Ascending aorta (tissue), 2 donors: ENCODE measurements around the gene AK8. TPM values are rescaled to one million over a fixed set of nuclear protein-coding genes. Genes with fewer than 3 reads are reported as not detected.

Experiments
- DNase-seq, 2 donors: peaks; one replicate each; pipeline ENCODE4 v3.0.0-alpha.2; 2019; ENCODE audit warnings: low spot score in 2 of 2
- H3K27ac ChIP-seq, 2 donors: fragments of 200-600 bp; sonication (generic); one replicate each; pipeline ENCODE4 v1.5.1; 2016 to 2017; ENCODE audit warnings: mild to moderate bottlenecking in 1 of 2
- H3K27me3 ChIP-seq: fragments of 200-600 bp; sonication (generic); one replicate; pipeline ENCODE4 v1.5.1; 2017
- H3K36me3 ChIP-seq, 2 donors: fragments of 200-600 bp; sonication (generic); one replicate each; pipeline ENCODE4 v1.5.1; 2016
- H3K4me1 ChIP-seq, 2 donors: fragments of 200-600 bp; sonication (generic); one replicate each; pipeline ENCODE4 v1.5.1; 2016 to 2017; ENCODE audit warnings: mild to moderate bottlenecking in 1 of 2
- H3K4me3 ChIP-seq, 2 donors: fragments of 200-600 bp; sonication (generic); one replicate each; pipeline ENCODE4 v1.5.1; 2016 to 2017; ENCODE audit warnings: mild to moderate bottlenecking in 1 of 2
- H3K9me3 ChIP-seq, 2 donors: fragments of 200-600 bp; sonication (generic); one replicate each; pipeline ENCODE4 v1.5.1; 2016
- intact Hi-C: fragments of 100-400 bp; cut with DNase I; formaldehyde crosslinking; loops from one replicate; pipeline ENCODE4 v1.15.1; 2023
- total RNA-seq: library from RNA; depleted of rRNA; stranded (reverse); fragments of >200 nt; gene quantifications from one replicate; pipeline ENCODE4 v1.1.0, GENCODE V29; 2016
- TF ChIP-seq, protein P1 (sequence below), 3 experiments: fragments of 200-600 bp in 2 of 3; fragments of 450-650 bp in 1 of 3; sonication (generic) in 2 of 3; IDR thresholded peaks; one replicate each; pipeline ENCODE4 v1.5.1; 2016 to 2019; ENCODE audit warnings: antibody characterized with exemption in 3 of 3, mild to moderate bottlenecking in 1 of 3, moderate library complexity in 1 of 3

The AK8 gene
- total RNA-seq, 1 donor from 2014 or later = not detected

DNA sequence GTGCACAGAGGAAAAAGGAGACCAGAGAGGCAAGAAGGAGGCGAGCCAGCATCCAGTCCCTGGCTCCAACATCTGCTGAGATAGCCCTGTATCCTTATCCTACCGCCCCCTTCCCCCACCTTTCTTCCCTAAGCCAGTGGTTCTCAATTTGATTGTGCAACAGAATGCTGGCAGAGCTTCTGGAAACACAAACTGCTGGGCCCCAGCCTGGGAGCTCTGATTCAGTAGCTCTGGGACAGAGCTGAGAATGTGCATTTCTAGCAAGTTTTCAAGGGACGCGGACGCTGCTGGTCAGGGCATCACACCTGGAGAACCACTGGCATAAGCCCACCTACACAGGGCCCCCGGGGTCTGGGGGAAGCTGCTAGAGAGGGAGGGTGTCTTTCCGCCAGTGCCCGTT lies 21.1 kb downstream of the AK8 start:
- H3K4me1 ChIP-seq = no peaks in the 10 kb centered on the region
- intact Hi-C loops = no loop called here
- H3K9me3 ChIP-seq = no peaks in the 10 kb centered on the region
- no peak overlapping the region for H3K4me3 ChIP-seq
- DNase-seq = no peak
- H3K36me3 ChIP-seq = no peaks in the 10 kb centered on the region
- no peak overlapping the region for H3K27ac ChIP-seq
- H3K27me3 ChIP-seq = no peaks in the 10 kb centered on the region
- TF ChIP-seq, protein P1, sequence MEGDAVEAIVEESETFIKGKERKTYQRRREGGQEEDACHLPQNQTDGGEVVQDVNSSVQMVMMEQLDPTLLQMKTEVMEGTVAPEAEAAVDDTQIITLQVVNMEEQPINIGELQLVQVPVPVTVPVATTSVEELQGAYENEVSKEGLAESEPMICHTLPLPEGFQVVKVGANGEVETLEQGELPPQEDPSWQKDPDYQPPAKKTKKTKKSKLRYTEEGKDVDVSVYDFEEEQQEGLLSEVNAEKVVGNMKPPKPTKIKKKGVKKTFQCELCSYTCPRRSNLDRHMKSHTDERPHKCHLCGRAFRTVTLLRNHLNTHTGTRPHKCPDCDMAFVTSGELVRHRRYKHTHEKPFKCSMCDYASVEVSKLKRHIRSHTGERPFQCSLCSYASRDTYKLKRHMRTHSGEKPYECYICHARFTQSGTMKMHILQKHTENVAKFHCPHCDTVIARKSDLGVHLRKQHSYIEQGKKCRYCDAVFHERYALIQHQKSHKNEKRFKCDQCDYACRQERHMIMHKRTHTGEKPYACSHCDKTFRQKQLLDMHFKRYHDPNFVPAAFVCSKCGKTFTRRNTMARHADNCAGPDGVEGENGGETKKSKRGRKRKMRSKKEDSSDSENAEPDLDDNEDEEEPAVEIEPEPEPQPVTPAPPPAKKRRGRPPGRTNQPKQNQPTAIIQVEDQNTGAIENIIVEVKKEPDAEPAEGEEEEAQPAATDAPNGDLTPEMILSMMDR (IDR thresholded peaks at IDR 0.05) = no peak

DNA sequence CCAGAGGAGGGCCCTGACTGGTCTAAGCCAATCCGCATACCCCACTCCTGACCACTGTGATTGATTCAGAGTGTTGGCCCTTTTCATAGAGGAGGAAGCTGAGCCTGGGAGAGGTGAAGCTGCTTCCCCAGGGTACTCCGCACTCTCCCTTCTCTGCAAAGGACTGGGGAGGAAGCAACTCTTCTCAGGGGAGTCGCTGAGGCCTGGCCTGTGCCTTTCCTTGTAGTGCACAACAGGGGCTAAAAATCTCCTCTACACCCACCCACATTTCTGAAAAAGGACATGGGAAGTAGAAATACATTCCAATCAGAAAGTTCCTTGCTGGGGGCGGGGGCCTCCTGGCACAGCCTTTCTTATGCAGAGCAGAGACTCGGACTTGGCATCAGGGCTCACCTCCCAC lies 22.2 kb downstream of the AK8 start:
- intact Hi-C loops = no loop called here

DNA sequence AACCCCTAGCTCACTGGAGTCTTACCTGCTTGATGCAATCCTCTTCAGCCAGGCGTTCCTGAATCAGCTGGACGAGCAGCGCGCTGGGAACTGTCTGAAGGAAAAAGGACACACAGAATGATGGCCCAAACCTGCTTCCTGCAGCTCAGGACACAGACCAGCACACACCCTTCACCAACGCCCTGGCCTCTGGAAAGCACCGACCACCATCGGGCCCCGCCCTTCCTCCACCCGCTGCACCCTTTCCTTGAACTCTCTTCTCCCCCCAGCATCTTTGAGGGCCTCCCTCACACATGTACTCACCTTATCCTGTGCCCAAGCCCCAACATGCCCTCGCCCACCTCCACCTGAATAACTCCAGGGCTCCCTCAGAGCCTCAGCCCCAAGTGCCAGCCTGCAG lies 23.3 kb downstream of the AK8 start:
- H3K4me3 ChIP-seq = no peak overlapping the region
- no peaks in the 10 kb centered on the region for H3K27me3 ChIP-seq
- H3K27ac ChIP-seq = no peak overlapping the region
- intact Hi-C loops = no loop called here
- TF ChIP-seq, protein P1 (IDR thresholded peaks at IDR 0.05) = no peak
- H3K9me3 ChIP-seq = no peaks in the 10 kb centered on the region
- H3K4me1 ChIP-seq = no peaks in the 10 kb centered on the region
- no peak for DNase-seq
- H3K36me3 ChIP-seq = no peaks in the 10 kb centered on the region

More for the DNA sequence above, 22.2 kb downstream of the AK8 start:
- Histone ChIP-seq H3K27me3 (no peaks in the 10 kb centered on the region), H3K9me3 (no peaks in the 10 kb centered on the region), H3K27ac (no peak overlapping the region), H3K4me3 (no peak overlapping the region), H3K36me3 (no peaks in the 10 kb centered on the region), H3K4me1 (no peaks in the 10 kb centered on the region)
- TF ChIP-seq, protein P1 (IDR thresholded peaks at IDR 0.05) = no peak
- no peak for DNase-seq

DNA sequence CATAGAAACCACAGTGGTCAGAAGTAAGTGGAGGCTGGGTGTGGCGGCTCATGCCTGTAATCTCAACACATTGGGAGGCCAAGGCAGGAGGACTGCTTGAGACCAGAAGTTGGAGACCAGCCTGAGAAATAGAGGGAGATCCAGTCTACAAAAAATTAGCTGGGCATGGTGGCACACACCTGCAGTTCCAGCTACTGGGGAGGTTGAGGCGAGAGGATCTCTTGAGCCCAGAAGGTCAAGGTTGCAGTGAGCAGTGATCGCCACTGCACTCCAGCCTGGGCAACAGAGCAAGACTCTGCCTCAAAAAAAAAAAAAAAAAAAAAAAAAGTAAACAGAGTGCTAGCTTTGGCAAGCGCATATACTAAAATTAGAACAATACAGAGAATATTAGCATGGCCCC lies 24.6 kb downstream of the AK8 start:
- Histone ChIP-seq H3K36me3 (no peaks in the 10 kb centered on the region), H3K4me3 (no peak overlapping the region), H3K4me1 (no peaks in the 10 kb centered on the region), H3K27me3 (no peaks in the 10 kb centered on the region), H3K9me3 (no peaks in the 10 kb centered on the region), H3K27ac (no peak overlapping the region)
- no peak for DNase-seq
- intact Hi-C loops = no loop called here
- TF ChIP-seq, protein P1 (IDR thresholded peaks at IDR 0.05) = no peak

DNA sequence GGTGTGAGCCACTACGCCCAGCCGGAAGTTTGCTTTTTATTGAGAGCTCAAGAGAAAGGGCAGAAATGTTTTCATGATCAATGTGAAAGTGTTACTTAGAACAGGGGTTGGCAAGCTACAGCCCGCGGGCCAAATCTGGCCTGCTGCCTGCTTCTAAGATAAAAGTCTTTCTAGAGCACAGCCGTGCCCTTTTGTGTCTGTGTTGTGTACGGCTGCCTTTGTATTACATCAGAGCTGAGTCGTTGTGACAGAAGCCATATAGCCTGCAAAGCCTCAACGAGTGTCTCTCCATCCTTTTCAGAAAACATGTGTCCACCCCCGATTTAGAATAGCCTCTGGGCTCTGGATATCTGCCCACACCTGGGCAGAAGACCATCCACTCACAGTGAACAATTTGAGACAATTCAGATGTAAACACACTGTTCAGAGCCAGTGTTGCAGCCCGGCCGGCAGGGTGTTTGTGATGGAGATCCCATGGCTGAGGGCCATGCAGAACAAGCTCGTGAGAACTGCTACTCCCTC lies 28.8 kb downstream of the AK8 start:
- H3K4me3 ChIP-seq = no peak overlapping the region

More for the DNA sequence above, 28.8 kb downstream of the AK8 start:
- no peaks in the 10 kb centered on the region for H3K4me1 ChIP-seq
- H3K27me3 ChIP-seq = no peaks in the 10 kb centered on the region
- DNase-seq = no peak
- H3K9me3 ChIP-seq = no peaks in the 10 kb centered on the region
- H3K27ac ChIP-seq = no peak overlapping the region
- no peaks in the 10 kb centered on the region for H3K36me3 ChIP-seq
- TF ChIP-seq, protein P1 (IDR thresholded peaks at IDR 0.05) = no peak
- intact Hi-C loops = no loop called here
